ENCODE data around the gene CAP2. TPM values are rescaled to one million over a fixed set of nuclear protein-coding genes. Genes with fewer than 3 reads are reported as not detected.
A peak's percentile ranks its signal among the peaks of the same experiment; 100 is the strongest.

The CAP2 gene
- total RNA-seq, 1 experiment from 2014 or later = 11.5 TPM

DNA sequence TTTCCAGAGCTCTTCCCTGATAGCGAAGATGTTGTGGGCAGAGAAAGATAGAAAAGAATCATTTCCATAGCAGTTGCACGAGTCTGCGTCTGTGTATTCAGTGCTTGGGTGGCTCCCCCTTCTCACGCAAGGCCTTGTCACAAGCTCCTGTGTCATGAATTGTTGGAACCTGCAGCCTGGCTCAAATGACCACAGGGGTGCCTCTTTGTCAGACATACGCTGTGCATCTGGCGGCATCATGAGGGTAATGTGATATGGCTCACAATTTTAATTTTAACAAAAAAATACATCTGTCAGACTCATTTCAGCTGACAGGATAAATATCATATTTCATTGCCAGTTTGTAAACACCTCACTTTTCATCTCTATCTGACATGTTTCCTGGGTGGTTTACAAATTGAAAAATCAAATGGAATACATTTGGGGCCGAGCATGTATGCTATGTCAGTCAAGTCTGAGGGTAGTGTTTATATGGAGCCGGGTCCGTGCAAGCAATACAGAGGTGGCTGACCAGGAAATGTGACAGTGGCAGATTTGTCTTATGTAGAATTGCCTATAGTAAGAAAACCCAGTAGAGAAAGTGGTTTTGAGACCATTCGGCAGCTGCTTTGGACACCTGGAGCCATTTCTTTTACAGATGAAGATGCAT lies 90.9 kb downstream of the CAP2 start:
- no peak overlapping the region for H2BK5ac ChIP-seq (ENCODE audit: insufficient read length, low read length)
- no peak overlapping the region; the same call in 1 of the 2 replicates for H3K14ac ChIP-seq (ENCODE audit: insufficient read depth, low read length)
- no CpG with 5 or more reads among the region's 10 CpGs for WGBS (ENCODE audit: extremely low coverage, insufficient read length, low lambda C conversion rate)
- no peaks in the 10 kb centered on the region; the same call in 1 of the 2 replicates for H3K4me1 ChIP-seq (ENCODE audit: insufficient read depth, low read length)
- H2BK120ac ChIP-seq (ENCODE audit: low read depth, low read length, poor library complexity, severe bottlenecking) = no peak overlapping the region
- no peaks in the 10 kb centered on the region for H4K20me1 ChIP-seq (ENCODE audit: control insufficient read depth, insufficient read depth, insufficient read length)
- H3K79me1 ChIP-seq (ENCODE audit: insufficient read depth, low read depth, low read length, poor library complexity, severe bottlenecking) = no peaks in the 10 kb centered on the region
- H3K9ac ChIP-seq (ENCODE audit: extremely low read depth, insufficient read length, low read length) = no peak overlapping the region
- Mint-ChIP-seq H3K36me3 (ENCODE audit: insufficient read depth in 1 of 3, low read depth in 3 of 3) (peaks cover 2 to 8% (median 3%) of the 10 kb centered on the region in 3 experiments; a peak in 3 of 7 replicates), H3K9me3 (no peaks in the 10 kb centered on the region; a peak in 1 of 5 replicates), H3K27ac (0 out of 7 replicates have a peak overlapping the region, but pooled peaks of 1 of the 3 experiments have one; percentile 32), H3K4me3 (no peak overlapping the region), H3K27me3 (ENCODE audit: low read depth) (no peaks in the 10 kb centered on the region), H3K4me1 (peaks cover 13% of the 10 kb centered on the region in 2 experiments)
- no peak overlapping the region for H3T11ph ChIP-seq (ENCODE audit: low read length)
- no peak overlapping the region for H3K56ac ChIP-seq (ENCODE audit: insufficient read length, low read depth, low read length)
- no peaks in the 10 kb centered on the region for H3K23me2 ChIP-seq (ENCODE audit: insufficient read length, low read depth, low read length, poor library complexity, severe bottlenecking)
- no peaks in the 10 kb centered on the region for H3K27me3 ChIP-seq (ENCODE audit: insufficient read depth, low read length)
- no peak overlapping the region for H2BK15ac ChIP-seq (ENCODE audit: low read depth, low read length)
- H3K4me2 ChIP-seq (ENCODE audit: insufficient read depth, insufficient read length, low read length) = no peak overlapping the region
- no peaks in the 10 kb centered on the region for H3K9me3 ChIP-seq (ENCODE audit: control insufficient read depth, low read depth, low read length)
- H2AK5ac ChIP-seq (ENCODE audit: insufficient read length, low read length) = no peak overlapping the region
- no peak overlapping the region for H2BK20ac ChIP-seq (ENCODE audit: low read depth, low read length, poor library complexity, severe bottlenecking)
- no peak overlapping the region for H2BK12ac ChIP-seq (ENCODE audit: insufficient read length, low read depth, low read length)
- no peak overlapping the region for H4K8ac ChIP-seq (replicated peaks; ENCODE audit: insufficient read length, low read depth, low read length)
- DNase-seq = no peak
- H3K4ac ChIP-seq (ENCODE audit: low read depth, low read length) = no peak overlapping the region
- no peak overlapping the region for H2AFZ ChIP-seq (ENCODE audit: low read length)
- H4K91ac ChIP-seq (ENCODE audit: insufficient read length, low read depth, low read length) = no peak overlapping the region
- no peak for TF ChIP-seq CTCF (conservative IDR thresholded peaks at IDR 0.05)
- H3K27ac ChIP-seq (ENCODE audit: insufficient read length, low read depth, low read length) = no peak overlapping the region
- no peaks in the 10 kb centered on the region for H3K79me2 ChIP-seq (ENCODE audit: insufficient read depth, low read length)
- no peak overlapping the region for H4K5ac ChIP-seq (ENCODE audit: insufficient read length, low read depth, low read length)
- H3K23ac ChIP-seq (ENCODE audit: insufficient read length, low read depth, low read length) = no peak overlapping the region
- no peak overlapping the region for H3K18ac ChIP-seq (ENCODE audit: insufficient read length, low read depth, low read length)
